PC-3 (cell line): ENCODE measurements around the gene GPRC5C. TPM values are rescaled to one million over a fixed set of nuclear protein-coding genes. Genes with fewer than 3 reads are reported as not detected.

Experiments
- ATAC-seq: fragments of 200-7000 bp; cut with Tn5 transposase; 2 replicates; pipeline ENCODE4 v1.9.1; 2020; ENCODE audit warnings: mild to moderate bottlenecking, moderate library complexity
- BruUV-seq: library from RNA; stranded (reverse); fragments of 400-500 nt; replicated peaks from 2 replicates; lab custom pipeline; 2021; lab: Mats Ljungman, UMichigan
- CTCF ChIA-PET: fragments of 300-600 bp; sonication (Branson Sonifier 250); formaldehyde crosslinking; loops from one replicate; lab custom pipeline; 2022; ENCODE audit warnings: antibody characterized with exemption; lab: Charles Lee
- POLR2A ChIA-PET: fragments of 300-600 bp; sonication (Branson Sonifier 250); formaldehyde crosslinking; loops from one replicate; lab custom pipeline; 2022; ENCODE audit warnings: antibody characterized with exemption; ENCODE audit not compliant: unreplicated experiment; lab: Charles Lee
- DNase-seq: peaks from one replicate; pipeline ENCODE4 v3.0.0-alpha.2; 2015
- H2AFZ ChIP-seq: fragments of 300-600 bp; sonication (generic); 2 replicates; pipeline ENCODE4 v1.6.0; 2016; ENCODE audit warnings: antibody characterized with exemption, low read length
- H3F3A ChIP-seq: fragments of 300-600 bp; sonication (generic); one replicate; pipeline ENCODE4 v1.6.0; 2017; ENCODE audit warnings: antibody characterized with exemption, low read length, control low read depth, mild to moderate bottlenecking; ENCODE audit not compliant: unreplicated experiment
- H3K27ac ChIP-seq: fragments of 300-600 bp; sonication (generic); 2 replicates; pipeline ENCODE4 v1.5.1; 2016; ENCODE audit warnings: mild to moderate bottlenecking, low read length
- H3K27me3 ChIP-seq: fragments of 300-600 bp; sonication (generic); 2 replicates; pipeline ENCODE4 v1.6.1; 2016; ENCODE audit warnings: low read length, mixed read lengths
- H3K36me3 ChIP-seq: fragments of 300-600 bp; sonication (generic); 2 replicates; pipeline ENCODE4 v1.6.1; 2016; ENCODE audit warnings: low read depth, mixed run types, low read length, mixed read lengths
- H3K4me1 ChIP-seq: fragments of 300-600 bp; sonication (generic); 2 replicates; pipeline ENCODE4 v1.5.1; 2016; ENCODE audit warnings: low read length; ENCODE audit not compliant: insufficient read depth
- H3K4me2 ChIP-seq: fragments of 300-600 bp; sonication (generic); 2 replicates; pipeline ENCODE4 v1.6.0; 2016; ENCODE audit warnings: low read length
- H3K4me3 ChIP-seq: fragments of 300-600 bp; sonication (generic); 2 replicates; pipeline ENCODE4 v1.5.1; 2016; ENCODE audit warnings: mild to moderate bottlenecking, low read length, mixed read lengths
- H3K79me2 ChIP-seq: fragments of 300-600 bp; sonication (generic); 2 replicates; pipeline ENCODE4 v1.6.1; 2017; ENCODE audit warnings: low read length, mixed read lengths
- H3K9ac ChIP-seq: fragments of 300-600 bp; sonication (generic); 2 replicates; pipeline ENCODE4 v1.6.0; 2016; ENCODE audit warnings: mild to moderate bottlenecking, low read length
- H3K9me2 ChIP-seq: fragments of 300-600 bp; sonication (generic); replicated peaks from 2 replicates; pipeline ENCODE4 v1.6.1; 2016; ENCODE audit warnings: mixed run types, low read length, mixed read lengths
- H3K9me3 ChIP-seq: fragments of 300-600 bp; sonication (generic); 2 replicates; pipeline ENCODE4 v1.6.1; 2016; ENCODE audit warnings: low read length, mixed read lengths
- H4K20me1 ChIP-seq: fragments of 300-600 bp; sonication (generic); 2 replicates; pipeline ENCODE4 v1.6.1; 2016; ENCODE audit warnings: low read length, mixed read lengths
- CTCF ChIP-seq: fragments of 300-600 bp; sonication (generic); conservative IDR thresholded peaks from 2 replicates; pipeline ENCODE4 v1.5.1; 2017; ENCODE audit warnings: antibody characterized with exemption, low read depth, mild to moderate bottlenecking, low read length
- EZH2 ChIP-seq: fragments of 300-600 bp; sonication (generic); IDR thresholded peaks from one replicate; pipeline ENCODE4 v1.6.1; 2017; ENCODE audit warnings: antibody characterized with exemption, mild to moderate bottlenecking, low read length; ENCODE audit not compliant: unreplicated experiment
- EZH2phosphoT487 ChIP-seq: fragments of 300-600 bp; sonication (generic); IDR thresholded peaks from 2 replicates; pipeline ENCODE4 v1.6.1; 2018; ENCODE audit warnings: mild to moderate bottlenecking, antibody characterized with exemption, low read length, borderline replicate concordance
- intact Hi-C: fragments of 100-400 bp; cut with micrococcal nuclease; formaldehyde crosslinking; loops from 2 replicates; pipeline ENCODE4 v1.9.0; 2023
- total RNA-seq: library from RNA; depleted of rRNA; stranded (reverse); fragments of >200 nt; gene quantifications from 2 replicates; pipeline ENCODE4 v1.2.3, GENCODE V29; 2014

GPRC5C gene
- total RNA-seq, 1 experiment from 2014 or later, result 209 TPM

GRCh38 chr17:74389084-74389753 is 42.7 kb upstream of the GPRC5C start:
- TF ChIP-seq CTCF, result no peak
- no peak for TF ChIP-seq EZH2phosphoT487
- TF ChIP-seq EZH2, result no peak
- Histone ChIP-seq H3F3A (no peaks in the 10 kb centered on the region), H3K9ac (no peak overlapping the region), H3K27me3 (no peaks in the 10 kb centered on the region), H3K9me2 (no peaks in the 10 kb centered on the region), H3K4me2 (no peak overlapping the region), H3K4me3 (no peak overlapping the region), H2AFZ (no peak overlapping the region), H3K9me3 (no peaks in the 10 kb centered on the region), H3K79me2 (no peaks in the 10 kb centered on the region), H4K20me1 (no peaks in the 10 kb centered on the region), H3K36me3 (no peaks in the 10 kb centered on the region), H3K4me1 (peaks cover 2% of the 10 kb centered on the region; the same call in 1 of the 2 replicates), H3K27ac (no peak overlapping the region)
- no peak for ATAC-seq
- intact Hi-C loops, result no loop called here
- no peak for DNase-seq
- POLR2A ChIA-PET, result no interaction called here
- CTCF ChIA-PET, result no interaction called here
- BruUV-seq, result no TSS peak

GRCh38 chr17:74389937-74390679 is 41.8 kb upstream of the GPRC5C start:
- intact Hi-C loops, result no loop called here
- H3K9me3 ChIP-seq, result no peaks in the 10 kb centered on the region
- DNase-seq, result no peak
- no peak overlapping the region for H3K27ac ChIP-seq
- no peaks in the 10 kb centered on the region for H3K9me2 ChIP-seq
- BruUV-seq, result no TSS peak
- no peak overlapping the region for H2AFZ ChIP-seq
- H4K20me1 ChIP-seq, result no peaks in the 10 kb centered on the region
- no peak for ATAC-seq
- H3K36me3 ChIP-seq, result no peaks in the 10 kb centered on the region
- H3K4me2 ChIP-seq, result no peak overlapping the region
- ChIA-PET CTCF (no interaction called here), POLR2A (no interaction called here)
- H3K27me3 ChIP-seq, result no peaks in the 10 kb centered on the region
- no peaks in the 10 kb centered on the region for H3F3A ChIP-seq
- H3K79me2 ChIP-seq, result no peaks in the 10 kb centered on the region
- TF ChIP-seq CTCF (no peak), EZH2phosphoT487 (no peak), EZH2 (no peak)
- H3K9ac ChIP-seq, result no peak overlapping the region
- H3K4me1 ChIP-seq, result peaks cover 11% of the 10 kb centered on the region
- H3K4me3 ChIP-seq, result no peak overlapping the region
